HG03432 (cell line): Measurements from ENCODE around the gene UBE2H.
"Not testable (repeated sequence)": the region's sequence is repeated elsewhere in the genome, so short reads cannot be mapped to it uniquely, and the experiment has no call there.

Experiments
- ATAC-seq: cut with Tn5 transposase; IDR thresholded peaks from one replicate; pipeline ENCODE4 v1.9.1; 2021; ENCODE audit warnings: mild to moderate bottlenecking, moderate library complexity; ENCODE audit not compliant: unreplicated experiment

UBE2H gene

GRCh38 chr7:129845972-129846327, 106.8 kb downstream of the UBE2H start:
- ATAC-seq = no peak

GRCh38 chr7:129845178-129845971, 107.4 kb downstream of the UBE2H start:
- no peak for ATAC-seq

- ATAC-seq = no peak
Measured at GRCh38 chr7:129843978-129844840, 108.6 kb downstream of the UBE2H start.

- no peak for ATAC-seq
Measured at GRCh38 chr7:129843365-129843898, 109.3 kb downstream of the UBE2H start.

- ATAC-seq = no peak
Measured at GRCh38 chr7:129841465-129841864, 111.3 kb downstream of the UBE2H start.

GRCh38 chr7:129840757-129841156, 112.0 kb downstream of the UBE2H start:
- ATAC-seq = no peak

- ATAC-seq = no peak
Measured at GRCh38 chr7:129836983-129837382, 115.8 kb downstream of the UBE2H start.

- ATAC-seq = no peak
Measured at GRCh38 chr7:129835569-129835968, 117.2 kb downstream of the UBE2H start.

GRCh38 chr7:129833353-129833752, 119.4 kb downstream of the UBE2H start:
- ATAC-seq = not testable (repeated sequence)

GRCh38 chr7:129832701-129833227, 120.0 kb downstream of the UBE2H start:
- no peak for ATAC-seq

- no peak for ATAC-seq
Measured at GRCh38 chr7:129832282-129832681, 120.5 kb downstream of the UBE2H start.

- ATAC-seq = no peak
Measured at GRCh38 chr7:129831424-129832058, 121.2 kb downstream of the UBE2H start.

GRCh38 chr7:129830949-129831348, 121.8 kb downstream of the UBE2H start:
- no peak for ATAC-seq

- ATAC-seq = no peak
Measured at GRCh38 chr7:129829737-129830631, 122.8 kb downstream of the UBE2H start.

GRCh38 chr7:129828989-129829736, 123.6 kb downstream of the UBE2H start:
- no peak for ATAC-seq

GRCh38 chr7:129828078-129828762, 124.5 kb downstream of the UBE2H start:
- ATAC-seq = no peak

- no peak for ATAC-seq
Measured at GRCh38 chr7:129827467-129827990, 125.2 kb downstream of the UBE2H start.

- not testable (repeated sequence) for ATAC-seq
Measured at GRCh38 chr7:129826895-129827294, 125.9 kb downstream of the UBE2H start.
